ENCODE results near the gene SURF1.

The SURF1 gene

GRCh38 chr9:133366435-133366834 is 10.1 kb upstream of the SURF1 start:
- no peak for DNase-seq (ENCODE audit: low read depth in 1 of 2, low spot score in 1 of 2)

GRCh38 chr9:133362359-133363044 is 6.2 kb upstream of the SURF1 start:
- no peak for DNase-seq (ENCODE audit: low read depth in 1 of 2, low spot score in 1 of 2)

DNA sequence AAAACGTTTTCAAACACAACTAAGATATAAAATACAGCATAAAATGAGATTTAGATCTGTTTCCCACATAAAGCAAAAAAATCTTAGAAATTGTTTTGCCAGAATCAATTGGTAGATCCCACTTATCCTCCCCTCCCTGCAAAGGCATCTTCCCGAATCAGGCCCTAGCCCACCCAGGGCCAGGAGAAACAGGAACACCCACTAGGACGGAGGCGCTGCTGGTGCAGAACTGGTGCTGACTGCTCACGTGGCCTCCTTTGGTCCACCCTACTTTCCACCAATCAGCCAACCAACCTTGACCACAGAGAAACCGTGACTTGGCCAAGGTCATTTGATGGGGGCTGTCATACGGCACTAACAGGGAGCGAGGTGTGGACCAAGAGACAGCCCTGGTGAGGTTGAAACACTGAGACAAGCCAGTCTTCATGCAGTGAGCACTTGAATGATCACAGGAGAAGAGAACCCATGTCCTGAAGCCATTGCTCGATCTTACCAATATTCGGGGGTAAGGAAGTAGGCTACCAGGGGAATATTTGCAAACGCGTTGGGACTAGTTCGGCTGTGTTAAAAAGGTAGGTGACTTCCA is 5.3 kb upstream of the SURF1 start:
- DNase-seq (ENCODE audit: low read depth in 1 of 2, low spot score in 1 of 2) = no peak

DNA sequence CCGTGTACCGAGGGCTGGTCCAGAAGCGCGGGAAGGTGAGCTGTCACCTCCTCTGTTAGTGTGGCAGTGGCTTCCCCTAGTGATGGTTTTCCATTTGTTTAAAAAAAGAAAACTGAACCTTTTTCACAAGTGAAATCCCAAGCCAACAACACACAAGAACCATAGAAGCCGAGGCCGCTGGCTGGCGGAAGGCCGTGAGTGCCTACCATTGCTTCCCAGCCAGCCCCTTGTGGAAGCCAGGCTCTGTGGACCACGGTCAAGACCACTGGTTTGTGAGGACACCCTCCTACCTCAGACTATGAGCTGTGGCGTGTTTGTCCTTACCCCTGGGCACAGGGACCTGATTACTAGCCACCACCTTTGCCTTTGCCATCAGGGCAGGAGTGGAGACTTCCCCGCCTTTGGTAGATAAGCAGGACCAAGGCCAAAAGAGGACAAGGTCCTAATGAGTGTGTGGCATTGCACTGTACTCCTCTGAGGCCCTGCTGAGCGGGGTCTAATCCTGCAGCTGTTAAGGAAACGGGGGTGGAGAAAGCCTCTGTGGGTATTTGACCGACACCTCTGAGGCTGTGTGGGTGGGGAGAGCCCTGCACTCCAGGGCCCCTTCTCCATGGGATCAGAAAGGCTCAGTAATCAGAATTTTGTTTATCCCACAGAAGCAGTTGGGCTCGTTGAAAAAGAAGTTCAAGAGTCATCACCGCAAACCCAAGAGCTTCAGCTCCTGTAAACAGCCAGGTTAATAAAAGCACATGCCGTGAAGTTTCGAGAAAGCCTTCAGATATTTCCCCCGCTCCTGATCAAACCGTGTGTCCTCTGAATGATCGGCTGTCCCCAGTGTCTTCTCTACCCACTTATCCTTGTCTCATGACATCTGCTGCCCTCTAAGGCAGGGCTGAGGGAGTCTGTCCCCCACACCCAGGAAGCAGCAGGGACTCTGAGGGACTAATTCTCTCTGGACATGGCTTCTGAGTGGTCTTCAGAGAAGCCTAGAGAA is 4.4 kb upstream of the SURF1 start:
- DNase-seq (ENCODE audit: low read depth in 1 of 2, low spot score in 1 of 2) = no peak

GRCh38 chr9:133359399-133360175 is 3.3 kb upstream of the SURF1 start:
- no peak for DNase-seq (ENCODE audit: low read depth in 1 of 2, low spot score in 1 of 2)

- DNase-seq (ENCODE audit: low read depth in 1 of 2, low spot score in 1 of 2) = no peak
Measured at GRCh38 chr9:133357656-133358055, 1.4 kb upstream of the SURF1 start.

DNA sequence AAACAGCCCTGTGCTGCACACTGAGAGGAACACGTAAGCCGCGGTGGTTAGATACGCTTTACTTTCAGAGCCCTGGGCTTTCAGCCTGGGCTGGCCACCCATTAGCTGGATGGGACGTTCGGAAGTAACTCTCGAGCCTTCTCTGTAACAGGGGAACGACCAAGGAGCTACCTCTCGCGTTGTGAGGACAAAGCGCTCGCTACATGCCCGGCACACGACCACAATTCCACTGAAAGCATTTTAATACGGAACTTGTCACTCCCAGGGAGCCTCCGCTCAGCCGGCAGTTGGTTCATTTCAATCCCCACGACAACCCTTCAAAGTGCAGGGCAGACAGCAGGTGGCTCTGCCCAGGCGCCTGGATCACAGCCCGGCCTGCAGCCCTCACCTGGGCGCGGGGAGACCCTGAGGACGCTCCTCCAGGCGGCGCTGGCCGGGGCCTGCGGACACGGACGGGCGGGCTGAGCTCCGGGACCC is 368 bp downstream of the SURF1 start:
- no peak for DNase-seq (ENCODE audit: low read depth in 1 of 2, low spot score in 1 of 2)

- DNase-seq (ENCODE audit: low read depth in 1 of 2, low spot score in 1 of 2) = no peak
Measured at GRCh38 chr9:133354766-133355165, 1.5 kb downstream of the SURF1 start.

DNA sequence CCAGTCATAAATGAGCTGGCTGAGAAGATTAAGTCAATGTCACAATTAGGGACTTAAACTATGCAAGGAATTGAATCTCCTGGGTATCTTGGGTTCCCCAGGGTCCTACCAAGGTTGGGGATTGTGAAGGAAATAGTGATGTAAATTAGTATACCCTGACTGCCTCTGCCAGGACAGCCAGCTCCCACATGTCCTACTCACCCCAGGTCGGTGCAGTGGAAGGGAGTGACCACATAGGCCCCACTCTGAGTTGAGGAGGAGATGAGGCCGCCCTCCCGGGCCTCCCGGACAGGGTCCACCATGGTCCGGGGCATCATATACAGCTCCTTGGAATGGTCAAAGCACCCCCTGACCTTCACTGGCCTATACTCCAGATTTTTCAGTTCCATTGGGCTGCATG is 2.7 kb downstream of the SURF1 start:
- DNase-seq (ENCODE audit: low read depth in 1 of 2, low spot score in 1 of 2) = no peak

GRCh38 chr9:133352635-133353340 is 3.5 kb downstream of the SURF1 start:
- DNase-seq (ENCODE audit: low read depth in 1 of 2, low spot score in 1 of 2) = no peak

DNA sequence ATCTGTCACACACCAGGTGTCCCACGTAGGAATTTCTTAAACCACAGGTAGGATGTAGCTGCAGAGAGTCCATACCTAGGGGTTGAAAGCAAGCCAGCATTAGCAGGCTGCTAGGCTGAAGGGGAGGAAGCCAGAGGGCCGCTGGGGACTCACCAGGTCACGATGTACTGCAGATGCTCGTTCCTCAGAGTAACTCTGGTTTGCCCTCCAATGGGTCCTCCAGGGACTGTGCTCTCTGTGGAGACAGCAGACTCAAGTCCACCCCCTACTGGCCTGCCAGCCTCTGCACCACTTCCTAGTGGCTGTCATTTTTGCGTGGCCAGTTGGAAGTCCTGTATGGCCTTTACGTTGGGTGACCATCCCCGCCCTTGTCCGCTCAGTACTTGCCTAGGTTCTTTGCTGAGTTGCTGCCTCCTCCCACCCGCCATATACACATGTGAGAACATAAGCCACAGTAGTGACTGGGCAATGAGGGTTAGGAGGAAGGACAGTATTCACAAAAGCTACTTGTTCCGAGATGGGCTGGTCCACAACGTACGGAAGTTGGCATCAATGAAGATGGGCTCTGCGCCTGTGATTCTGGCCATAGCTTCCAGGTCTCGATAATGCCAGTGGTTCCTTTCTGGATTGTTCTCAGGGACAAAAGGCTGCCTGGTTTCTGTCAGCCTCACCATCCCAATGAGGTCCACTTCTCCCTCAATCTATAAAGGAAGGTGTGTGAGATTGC is 4.2 kb downstream of the SURF1 start:
- no peak for DNase-seq (ENCODE audit: low read depth in 1 of 2, low spot score in 1 of 2)

DNA sequence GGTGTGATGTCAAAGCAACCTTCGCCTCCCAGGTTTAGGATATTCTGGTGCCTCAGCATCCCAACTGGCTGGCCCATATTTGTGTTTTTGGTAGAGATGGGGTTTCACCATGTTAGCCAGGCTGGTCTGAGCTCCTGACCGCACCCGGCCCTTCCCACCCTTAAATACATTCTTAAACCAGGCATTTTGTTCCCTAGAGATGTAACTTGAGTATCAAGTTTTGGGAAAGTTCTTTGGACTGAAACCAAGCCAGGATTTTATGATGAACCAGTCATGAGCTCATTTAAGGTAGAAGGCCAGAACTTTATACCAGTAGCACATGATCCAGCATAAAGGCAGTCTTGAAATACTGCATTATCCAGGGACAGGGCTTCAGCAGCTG is 4.8 kb downstream of the SURF1 start:
- no peak for DNase-seq (ENCODE audit: low read depth in 1 of 2, low spot score in 1 of 2)

DNA sequence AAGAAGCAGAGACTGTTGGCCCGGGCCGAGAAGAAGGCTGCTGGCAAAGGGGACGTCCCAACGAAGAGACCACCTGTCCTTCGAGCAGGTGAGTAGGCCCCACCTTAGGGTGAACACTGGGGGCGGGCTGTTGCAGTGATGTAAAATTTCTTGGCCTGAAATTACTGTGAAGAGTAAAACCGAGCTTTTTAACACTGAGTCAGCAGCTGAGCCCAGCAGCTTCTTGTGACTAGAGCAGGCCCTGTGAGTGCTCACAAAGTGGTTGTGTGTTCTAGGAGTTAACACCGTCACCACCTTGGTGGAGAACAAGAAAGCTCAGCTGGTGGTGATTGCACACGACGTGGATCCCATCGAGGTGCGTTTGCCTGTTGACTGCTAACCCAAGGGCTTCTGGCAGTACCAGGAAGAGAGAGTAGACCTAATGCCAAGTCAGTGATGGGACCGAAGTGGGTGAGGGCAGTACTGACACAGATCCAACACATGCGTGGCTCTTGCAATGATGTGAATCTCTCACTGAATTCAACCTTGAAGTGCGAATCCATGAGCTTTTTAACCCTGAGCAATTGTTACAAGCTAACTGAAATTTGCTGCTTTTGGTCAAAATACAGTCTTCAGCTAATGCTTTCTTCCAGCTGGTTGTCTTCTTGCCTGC is 6.2 kb downstream of the SURF1 start:
- no peak for DNase-seq (ENCODE audit: low read depth in 1 of 2, low spot score in 1 of 2)

DNA sequence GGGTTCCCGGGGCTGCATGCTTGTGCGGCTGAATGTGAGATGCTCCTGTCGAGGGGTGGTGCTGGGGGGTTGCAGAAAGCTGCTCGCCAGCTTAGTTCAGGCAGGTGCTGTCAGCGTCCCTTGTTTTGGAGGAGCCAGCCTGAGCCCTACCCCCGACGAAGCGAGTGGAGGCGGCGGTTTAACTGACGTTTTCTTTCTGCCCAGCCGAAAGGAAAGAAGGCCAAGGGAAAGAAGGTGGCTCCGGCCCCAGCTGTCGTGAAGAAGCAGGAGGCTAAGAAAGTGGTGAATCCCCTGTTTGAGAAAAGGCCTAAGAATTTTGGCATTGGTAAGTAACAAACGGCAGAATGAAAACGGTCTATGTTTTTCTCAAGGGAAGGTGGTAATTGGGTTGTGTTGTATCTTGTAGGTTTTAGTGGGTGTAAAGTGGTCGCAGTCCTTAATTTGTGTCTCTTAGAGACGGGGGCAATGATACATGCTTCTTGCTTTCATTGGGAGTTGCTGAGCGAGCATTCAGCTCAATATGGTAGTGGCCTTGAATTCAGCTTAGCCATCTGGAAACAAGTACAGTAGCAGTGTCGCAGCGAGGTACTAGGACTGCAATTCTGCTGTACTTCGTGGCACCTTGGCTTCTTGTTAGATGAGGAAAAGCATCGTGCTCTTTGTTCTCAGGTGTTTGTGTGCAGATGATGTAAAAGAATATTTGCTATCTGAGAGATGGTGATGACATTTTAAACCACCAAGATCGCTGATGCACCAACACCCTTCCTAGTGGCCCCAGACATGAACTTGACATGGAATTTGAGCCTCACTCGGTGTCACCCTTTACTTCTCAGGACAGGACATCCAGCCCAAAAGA is 7.3 kb downstream of the SURF1 start:
- DNase-seq (ENCODE audit: low read depth in 1 of 2, low spot score in 1 of 2) = no peak

DNA sequence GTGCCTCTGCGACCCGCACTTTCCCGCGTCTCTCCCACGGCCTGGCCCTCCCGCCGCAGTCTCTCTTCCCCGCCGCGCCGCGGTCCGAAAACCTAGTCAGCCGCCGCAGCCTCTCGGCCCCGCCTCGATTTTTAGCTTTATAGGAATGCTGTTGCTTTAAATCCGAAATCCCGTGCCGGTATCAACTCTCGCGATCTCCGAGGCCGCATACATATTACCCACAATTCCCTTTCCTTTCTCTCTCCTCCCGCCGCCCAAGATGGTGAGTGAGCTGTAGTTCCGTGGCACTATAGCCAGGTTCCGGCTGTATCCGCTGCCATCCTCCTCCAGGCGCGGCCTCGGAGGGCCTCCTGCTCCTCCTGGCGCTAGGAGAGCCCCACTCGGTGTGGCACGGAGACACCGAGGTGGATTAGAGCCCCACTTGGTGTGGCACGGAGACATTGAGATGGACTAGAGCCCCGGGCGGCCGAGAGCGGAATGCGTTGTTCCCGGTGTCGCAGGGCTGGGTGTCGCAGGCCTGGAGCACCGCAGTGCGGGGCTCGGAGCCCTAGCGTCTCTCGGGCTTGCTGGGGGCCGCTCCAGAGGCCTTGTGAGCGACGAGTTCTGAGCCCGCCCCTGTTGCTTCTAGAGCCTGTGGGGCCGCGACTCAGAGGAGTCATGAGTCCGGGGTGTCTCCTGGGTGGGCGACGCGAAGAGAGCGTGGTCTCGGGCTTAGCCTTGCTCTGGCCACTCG is 8.1 kb downstream of the SURF1 start, which contains the start of the genes MED22 and RPL7A:
Gene MED22 (minus strand): TSS at position 147 of the 733 bp plus-strand sequence. CDS start 1,469 bp downstream, outside the sequence.
Gene RPL7A (plus strand): TSS at position 234 of the 733 bp plus-strand sequence. CDS start 26 bp downstream, at position 260.
- DNase-seq (ENCODE audit: low read depth in 1 of 2, low spot score in 1 of 2) = peak; percentile 78 to 82

- no peak for DNase-seq (ENCODE audit: low read depth in 1 of 2, low spot score in 1 of 2)
Measured at GRCh38 chr9:133347515-133347984, 8.7 kb downstream of the SURF1 start.
